Measurements from ENCODE around the gene IL17RE. TPM values are rescaled to one million over a fixed set of nuclear protein-coding genes. Genes with fewer than 3 reads are reported as not detected.

Gene IL17RE
- total and polyA plus RNA-seq, 2 of the 13 experiments (the other 11 are each of a cell fraction or from before 2014, with no cell fraction given): 14.5 to 24.1 TPM

DNA sequence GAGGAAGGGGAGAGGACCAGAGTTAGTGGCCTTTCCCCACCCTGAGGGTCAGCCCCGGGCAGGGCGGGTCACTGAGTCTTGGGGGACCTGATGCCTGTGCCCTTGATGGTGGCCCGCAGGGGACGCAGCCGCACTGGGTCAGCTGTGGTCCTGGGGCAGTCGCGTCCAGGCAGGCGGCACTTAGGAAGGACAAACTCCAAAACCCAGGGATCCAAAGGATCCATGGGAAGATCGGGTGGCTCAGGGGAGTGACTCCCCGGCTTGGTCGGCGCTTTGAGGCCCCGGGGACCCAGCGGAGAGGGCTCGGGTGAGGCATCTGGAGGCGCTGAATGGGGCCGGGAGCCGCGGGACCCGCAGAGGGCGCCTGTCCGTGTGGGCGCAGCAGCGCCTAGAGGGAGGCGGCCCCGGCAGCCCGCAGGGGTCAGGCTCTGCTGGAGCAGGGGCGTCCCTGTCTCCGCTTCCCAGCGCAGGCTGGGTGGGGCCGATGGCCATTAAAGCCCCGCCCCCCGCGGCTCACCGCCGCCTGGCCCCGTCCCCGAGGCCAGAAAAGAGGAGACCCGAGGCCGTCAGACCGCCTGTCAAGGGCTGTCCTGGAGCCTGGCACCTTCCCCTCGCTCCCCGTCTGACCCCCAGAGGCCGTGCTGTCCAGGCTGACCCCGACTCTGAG is 40.1 kb upstream of the IL17RE start (continued):
- TF ChIP-seq ZNF772 (CRISPR knock-in tag; IDR thresholded peaks at IDR 0.05) (peak; percentile 34; the same call in 1 of the 2 replicates), YY1 (IDR thresholded peaks at IDR 0.05; ENCODE audit: insufficient read depth, insufficient replicate concordance, low read depth, low read length) (peak; percentile 80), MAFK (conservative IDR thresholded peaks at IDR 0.05 in 1 of 2, IDR thresholded peaks at IDR 0.05 in 1 of 2; ENCODE audit: low read length in 2 of 2) (no peak), RFX5 (IDR thresholded peaks at IDR 0.05; ENCODE audit: low read depth, low read length) (no peak), DPF2 (CRISPR knock-in tag; IDR thresholded peaks at IDR 0.05; ENCODE audit: borderline replicate concordance, low read depth) (no peak), TMF1 (CRISPR knock-in tag; IDR thresholded peaks at IDR 0.05; ENCODE audit: low read depth) (no peak), ZFYVE20 (CRISPR knock-in tag; IDR thresholded peaks at IDR 0.05; ENCODE audit: borderline replicate concordance, low read depth) (no peak), ZNF670 (CRISPR knock-in tag; IDR thresholded peaks at IDR 0.05; ENCODE audit: borderline replicate concordance) (no peak), ZNF33B (CRISPR knock-in tag; IDR thresholded peaks at IDR 0.05) (no peak), ZNF431 (CRISPR knock-in tag; IDR thresholded peaks at IDR 0.05; ENCODE audit: borderline replicate concordance, low read depth) (no peak), NFATC3 (CRISPR knock-in tag; IDR thresholded peaks at IDR 0.05) (no peak), ATF1 (CRISPR knock-in tag; IDR thresholded peaks at IDR 0.05) (no peak), NR2F1 (CRISPR knock-in tag; IDR thresholded peaks at IDR 0.05) (peak in 1 of 2 experiments; percentile 18; a peak in 1 of 4 replicates)
- TF ChIP-seq, protein P1, sequence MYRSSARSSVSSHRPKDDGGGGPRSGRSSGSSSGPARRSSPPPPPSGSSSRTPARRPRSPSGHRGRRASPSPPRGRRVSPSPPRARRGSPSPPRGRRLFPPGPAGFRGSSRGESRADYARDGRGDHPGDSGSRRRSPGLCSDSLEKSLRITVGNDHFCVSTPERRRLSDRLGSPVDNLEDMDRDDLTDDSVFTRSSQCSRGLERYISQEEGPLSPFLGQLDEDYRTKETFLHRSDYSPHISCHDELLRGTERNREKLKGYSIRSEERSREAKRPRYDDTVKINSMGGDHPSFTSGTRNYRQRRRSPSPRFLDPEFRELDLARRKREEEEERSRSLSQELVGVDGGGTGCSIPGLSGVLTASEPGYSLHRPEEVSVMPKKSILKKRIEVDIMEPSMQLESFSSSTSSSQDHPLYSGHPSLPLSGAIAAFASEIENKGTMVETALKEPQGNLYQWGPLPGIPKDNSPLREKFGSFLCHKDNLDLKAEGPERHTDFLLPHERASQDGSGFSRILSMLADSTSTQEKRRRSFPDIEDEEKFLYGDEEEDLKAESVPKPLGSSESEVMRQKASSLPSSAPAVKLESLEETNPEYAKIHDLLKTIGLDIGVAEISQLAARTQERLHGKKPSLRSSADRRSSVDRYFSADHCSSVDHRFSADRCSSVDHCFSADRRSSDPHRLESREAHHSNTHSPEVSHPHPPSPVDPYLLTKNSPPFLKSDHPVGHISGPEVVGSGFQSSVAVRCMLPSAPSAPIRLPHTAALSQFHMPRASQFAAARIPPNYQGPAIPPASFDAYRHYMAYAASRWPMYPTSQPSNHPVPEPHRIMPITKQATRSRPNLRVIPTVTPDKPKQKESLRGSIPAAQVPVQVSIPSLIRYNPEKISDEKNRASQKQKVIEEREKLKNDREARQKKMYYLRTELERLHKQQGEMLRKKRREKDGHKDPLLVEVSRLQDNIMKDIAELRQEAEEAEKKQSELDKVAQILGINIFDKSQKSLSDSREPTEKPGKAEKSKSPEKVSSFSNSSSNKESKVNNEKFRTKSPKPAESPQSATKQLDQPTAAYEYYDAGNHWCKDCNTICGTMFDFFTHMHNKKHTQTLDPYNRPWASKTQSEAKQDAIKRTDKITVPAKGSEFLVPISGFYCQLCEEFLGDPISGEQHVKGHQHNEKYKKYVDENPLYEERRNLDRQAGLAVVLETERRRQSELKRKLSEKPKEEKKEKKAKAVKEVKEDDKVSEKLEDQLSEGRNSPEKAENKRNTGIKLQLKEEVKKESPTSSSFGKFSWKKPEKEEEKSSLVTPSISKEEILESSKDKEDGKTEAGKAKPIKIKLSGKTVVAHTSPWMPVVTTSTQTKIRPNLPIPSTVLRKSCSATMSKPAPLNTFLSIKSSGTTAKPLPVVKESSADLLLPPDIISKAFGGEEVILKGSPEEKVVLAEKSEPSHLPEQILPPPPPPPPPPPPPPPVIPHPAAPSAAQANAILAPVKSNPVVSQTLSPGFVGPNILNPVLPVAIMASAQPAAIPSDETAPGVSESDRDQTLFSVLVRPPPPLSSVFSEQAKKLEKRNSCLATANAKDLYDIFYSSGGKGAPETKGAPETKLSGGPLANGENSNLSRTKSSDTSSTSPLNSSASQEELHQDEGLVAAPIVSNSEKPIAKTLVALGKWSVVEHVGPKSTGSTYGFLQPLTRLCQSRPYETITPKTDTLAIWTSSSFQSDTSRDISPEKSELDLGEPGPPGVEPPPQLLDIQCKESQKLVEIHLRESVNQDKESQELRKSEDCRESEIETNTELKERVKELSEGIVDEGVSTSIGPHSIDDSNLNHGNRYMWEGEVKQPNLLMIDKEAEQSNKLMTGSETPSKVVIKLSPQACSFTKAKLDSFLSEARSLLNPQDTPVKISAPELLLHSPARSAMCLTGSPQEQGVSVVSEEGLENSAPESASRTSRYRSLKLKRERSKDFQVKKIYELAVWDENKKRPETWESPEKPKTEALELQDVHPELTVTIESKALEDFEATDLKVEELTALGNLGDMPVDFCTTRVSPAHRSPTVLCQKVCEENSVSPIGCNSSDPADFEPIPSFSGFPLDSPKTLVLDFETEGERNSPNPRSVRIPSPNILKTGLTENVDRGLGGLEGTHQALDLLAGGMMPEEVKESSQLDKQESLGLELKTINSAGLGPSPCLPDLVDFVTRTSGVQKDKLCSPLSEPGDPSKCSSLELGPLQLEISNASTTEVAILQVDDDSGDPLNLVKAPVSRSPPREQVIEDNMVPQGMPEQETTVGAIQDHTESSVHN (CRISPR knock-in tag; IDR thresholded peaks at IDR 0.05): no peak
- TF ChIP-seq, protein P2, sequence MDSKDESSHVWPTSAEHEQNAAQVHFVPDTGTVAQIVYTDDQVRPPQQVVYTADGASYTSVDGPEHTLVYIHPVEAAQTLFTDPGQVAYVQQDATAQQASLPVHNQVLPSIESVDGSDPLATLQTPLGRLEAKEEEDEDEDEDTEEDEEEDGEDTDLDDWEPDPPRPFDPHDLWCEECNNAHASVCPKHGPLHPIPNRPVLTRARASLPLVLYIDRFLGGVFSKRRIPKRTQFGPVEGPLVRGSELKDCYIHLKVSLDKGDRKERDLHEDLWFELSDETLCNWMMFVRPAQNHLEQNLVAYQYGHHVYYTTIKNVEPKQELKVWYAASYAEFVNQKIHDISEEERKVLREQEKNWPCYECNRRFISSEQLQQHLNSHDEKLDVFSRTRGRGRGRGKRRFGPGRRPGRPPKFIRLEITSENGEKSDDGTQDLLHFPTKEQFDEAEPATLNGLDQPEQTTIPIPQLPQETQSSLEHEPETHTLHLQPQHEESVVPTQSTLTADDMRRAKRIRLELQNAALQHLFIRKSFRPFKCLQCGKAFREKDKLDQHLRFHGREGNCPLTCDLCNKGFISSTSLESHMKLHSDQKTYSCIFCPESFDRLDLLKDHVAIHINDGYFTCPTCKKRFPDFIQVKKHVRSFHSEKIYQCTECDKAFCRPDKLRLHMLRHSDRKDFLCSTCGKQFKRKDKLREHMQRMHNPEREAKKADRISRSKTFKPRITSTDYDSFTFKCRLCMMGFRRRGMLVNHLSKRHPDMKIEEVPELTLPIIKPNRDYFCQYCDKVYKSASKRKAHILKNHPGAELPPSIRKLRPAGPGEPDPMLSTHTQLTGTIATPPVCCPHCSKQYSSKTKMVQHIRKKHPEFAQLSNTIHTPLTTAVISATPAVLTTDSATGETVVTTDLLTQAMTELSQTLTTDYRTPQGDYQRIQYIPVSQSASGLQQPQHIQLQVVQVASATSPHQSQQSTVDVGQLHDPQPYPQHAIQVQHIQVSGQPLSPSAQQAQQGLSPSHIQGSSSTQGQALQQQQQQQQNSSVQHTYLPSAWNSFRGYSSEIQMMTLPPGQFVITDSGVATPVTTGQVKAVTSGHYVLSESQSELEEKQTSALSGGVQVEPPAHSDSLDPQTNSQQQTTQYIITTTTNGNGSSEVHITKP (CRISPR knock-in tag; IDR thresholded peaks at IDR 0.05; ENCODE audit: low read depth): no peak; the same call in 1 of the 2 replicates
- TF ChIP-seq, protein P3, sequence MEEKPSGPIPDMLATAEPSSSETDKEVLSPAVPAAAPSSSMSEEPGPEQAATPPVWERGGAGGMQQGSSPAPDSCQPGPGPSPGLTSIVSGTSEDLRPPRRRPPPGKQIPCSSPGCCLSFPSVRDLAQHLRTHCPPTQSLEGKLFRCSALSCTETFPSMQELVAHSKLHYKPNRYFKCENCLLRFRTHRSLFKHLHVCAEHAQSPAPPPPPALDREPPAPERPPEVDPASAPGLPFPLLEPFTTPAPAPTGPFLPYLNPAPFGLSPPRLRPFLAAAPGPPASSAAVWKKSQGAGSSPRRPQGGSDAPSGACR (CRISPR knock-in tag; IDR thresholded peaks at IDR 0.05): no peak

Measured in HepG2 (cell line).